ENCODE results near the gene ANKMY2.

DNA sequence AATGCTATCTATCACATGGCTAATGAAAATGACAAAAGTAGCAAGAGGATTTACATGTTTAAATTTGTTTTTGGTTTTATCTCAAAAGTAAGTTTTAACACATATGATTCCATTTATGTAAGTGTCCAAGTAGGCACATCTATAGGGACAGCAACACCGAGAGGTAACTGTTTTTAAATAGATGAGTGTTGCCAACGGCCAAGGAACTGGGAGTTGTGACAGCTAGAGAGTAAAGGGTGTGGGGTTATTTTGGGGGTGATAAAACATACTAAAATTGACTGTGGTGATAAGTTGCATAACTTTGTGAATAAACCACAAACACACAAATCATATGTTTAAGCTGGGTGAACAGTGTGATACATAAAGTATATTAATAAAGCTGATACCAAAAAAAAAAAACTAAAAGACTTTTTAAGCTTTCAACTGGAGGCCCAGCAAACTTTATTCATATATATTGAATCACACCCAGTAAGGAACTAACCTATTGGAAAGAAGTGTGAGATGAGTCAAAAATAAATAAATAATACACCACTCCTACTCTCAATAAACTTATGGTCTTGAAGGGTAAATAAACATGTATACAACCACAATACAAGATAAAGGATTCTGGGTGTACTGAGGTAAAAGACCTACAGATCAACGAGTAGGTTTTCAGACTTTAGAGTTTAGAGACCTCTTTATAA is 85.9 kb downstream of the ANKMY2 start:
- TF ChIP-seq POLR2A (IDR thresholded peaks at IDR 0.05) (no peak), EP300 (IDR thresholded peaks at IDR 0.05) (no peak)

Data from sigmoid colon (tissue), 4 donors.